Measurements from ENCODE around the gene SLC38A8.

Gene SLC38A8

DNA sequence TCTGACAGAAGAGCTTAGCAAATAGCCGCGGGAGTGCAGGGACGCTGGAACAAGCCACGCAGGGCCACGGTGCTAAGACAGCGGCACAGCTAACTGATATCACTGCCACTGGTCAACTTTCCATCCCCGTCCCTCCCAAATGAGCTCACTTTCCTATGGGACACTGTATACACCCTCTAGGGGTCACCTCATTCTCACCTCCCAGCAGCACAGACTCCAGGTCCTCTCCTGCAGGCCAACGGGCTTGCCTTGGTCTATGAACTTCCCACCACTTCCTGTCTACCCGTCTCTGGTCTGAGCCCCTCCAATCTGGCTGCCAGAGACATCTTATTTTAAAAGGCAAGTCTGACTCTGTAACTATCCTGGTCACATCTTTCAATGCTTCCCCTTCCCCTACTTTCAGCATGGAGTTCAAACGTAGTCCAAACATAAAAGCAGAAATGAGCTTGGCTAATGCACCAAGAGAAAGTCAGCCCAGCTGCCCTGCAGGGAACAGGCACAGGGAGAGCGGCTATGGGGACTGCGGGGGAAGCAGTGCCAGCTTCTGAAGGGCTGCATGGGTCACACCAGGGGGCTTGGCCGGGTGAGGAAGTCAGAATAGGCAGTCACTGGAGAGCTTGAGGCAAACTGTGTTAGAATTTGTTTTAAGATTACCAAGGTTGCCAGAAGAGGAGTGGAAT is 26.3 kb upstream of the SLC38A8 start:
- Histone ChIP-seq H3K9me3 (ENCODE audit: control insufficient read depth in 1 of 2, low read length in 2 of 2) (no peaks in the 10 kb centered on the region), H3K36me3 (ENCODE audit: control insufficient read depth in 1 of 2, insufficient read depth in 2 of 2, low read length in 2 of 2) (peaks cover 62 to 81% of the 10 kb centered on the region in 2 donors), H3K27me3 (ENCODE audit: low read depth, low read length) (no peaks in the 10 kb centered on the region), H3K4me3 (ENCODE audit: low read depth in 1 of 2, low read length in 2 of 2) (no peak overlapping the region), H3K27ac (ENCODE audit: low read length) (no peak overlapping the region), H3K4me1 (ENCODE audit: control insufficient read depth in 1 of 2, insufficient read depth in 2 of 2, low read length in 2 of 2) (no peaks in the 10 kb centered on the region)

DNA sequence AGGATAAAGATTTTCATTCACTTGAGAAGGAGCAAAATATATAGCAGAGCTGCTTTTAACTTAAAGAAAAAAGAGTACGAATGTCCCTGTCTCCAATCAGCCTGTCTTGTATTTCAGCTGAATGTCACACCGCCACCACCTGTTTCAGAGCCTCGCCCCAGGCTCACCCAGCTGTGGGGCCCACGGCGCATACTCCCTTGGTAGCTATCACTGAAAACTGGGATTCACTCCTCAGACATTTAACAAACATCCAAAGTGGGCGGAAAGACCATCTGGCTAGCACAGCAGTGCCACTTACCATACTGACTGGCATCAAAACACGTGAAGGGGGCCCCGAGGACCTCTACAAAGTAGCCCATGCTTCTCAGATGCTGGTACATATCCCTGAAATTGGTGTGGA is 25.4 kb upstream of the SLC38A8 start:
- Histone ChIP-seq H3K27me3 (ENCODE audit: low read depth, low read length) (no peaks in the 10 kb centered on the region), H3K27ac (ENCODE audit: low read length) (no peak overlapping the region), H3K4me3 (ENCODE audit: low read depth in 1 of 2, low read length in 2 of 2) (no peak overlapping the region), H3K4me1 (ENCODE audit: control insufficient read depth in 1 of 2, insufficient read depth in 2 of 2, low read length in 2 of 2) (no peaks in the 10 kb centered on the region), H3K9me3 (ENCODE audit: control insufficient read depth in 1 of 2, low read length in 2 of 2) (no peaks in the 10 kb centered on the region), H3K36me3 (ENCODE audit: control insufficient read depth in 1 of 2, insufficient read depth in 2 of 2, low read length in 2 of 2) (peaks cover 69 to 84% of the 10 kb centered on the region in 2 donors)

DNA sequence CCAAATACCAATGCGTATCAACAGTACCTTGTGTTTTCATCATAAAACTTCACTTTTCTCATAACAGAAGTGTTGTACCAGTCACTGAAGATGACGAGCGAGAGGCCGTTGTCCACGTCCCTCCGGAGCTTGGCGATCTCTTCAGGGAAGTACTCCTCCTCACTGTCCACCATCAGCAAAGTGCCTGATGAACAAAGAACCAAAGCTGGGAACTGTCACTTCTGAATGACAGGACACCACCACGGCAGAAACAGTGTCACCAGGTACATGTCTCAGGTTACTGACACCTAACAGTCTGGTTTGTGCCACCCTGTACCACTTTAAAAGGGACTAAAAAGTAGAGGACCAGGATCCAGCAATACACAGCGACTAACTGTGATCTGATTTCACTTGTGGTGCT is 25.0 kb upstream of the SLC38A8 start:
- H3K9me3 ChIP-seq (ENCODE audit: control insufficient read depth in 1 of 2, low read length in 2 of 2), result no peaks in the 10 kb centered on the region
- H3K4me3 ChIP-seq (ENCODE audit: low read depth in 1 of 2, low read length in 2 of 2), result no peak overlapping the region
- H3K27ac ChIP-seq (ENCODE audit: low read length), result no peak overlapping the region
- no peaks in the 10 kb centered on the region for H3K4me1 ChIP-seq (ENCODE audit: control insufficient read depth in 1 of 2, insufficient read depth in 2 of 2, low read length in 2 of 2)
- H3K27me3 ChIP-seq (ENCODE audit: low read depth, low read length), result no peaks in the 10 kb centered on the region
- peaks cover 70 to 87% of the 10 kb centered on the region in 2 donors for H3K36me3 ChIP-seq (ENCODE audit: control insufficient read depth in 1 of 2, insufficient read depth in 2 of 2, low read length in 2 of 2)

- Histone ChIP-seq H3K4me3 (ENCODE audit: low read depth in 1 of 2, low read length in 2 of 2) (no peak overlapping the region), H3K4me1 (ENCODE audit: control insufficient read depth in 1 of 2, insufficient read depth in 2 of 2, low read length in 2 of 2) (no peaks in the 10 kb centered on the region), H3K9me3 (ENCODE audit: control insufficient read depth in 1 of 2, low read length in 2 of 2) (no peaks in the 10 kb centered on the region), H3K36me3 (ENCODE audit: control insufficient read depth in 1 of 2, insufficient read depth in 2 of 2, low read length in 2 of 2) (peaks cover 73 to 87% of the 10 kb centered on the region in 2 donors), H3K27me3 (ENCODE audit: low read depth, low read length) (no peaks in the 10 kb centered on the region), H3K27ac (ENCODE audit: low read length) (no peak overlapping the region)
Observed at GRCh38 chr16:84065536-84066132, 23.0 kb upstream of the SLC38A8 start.

DNA sequence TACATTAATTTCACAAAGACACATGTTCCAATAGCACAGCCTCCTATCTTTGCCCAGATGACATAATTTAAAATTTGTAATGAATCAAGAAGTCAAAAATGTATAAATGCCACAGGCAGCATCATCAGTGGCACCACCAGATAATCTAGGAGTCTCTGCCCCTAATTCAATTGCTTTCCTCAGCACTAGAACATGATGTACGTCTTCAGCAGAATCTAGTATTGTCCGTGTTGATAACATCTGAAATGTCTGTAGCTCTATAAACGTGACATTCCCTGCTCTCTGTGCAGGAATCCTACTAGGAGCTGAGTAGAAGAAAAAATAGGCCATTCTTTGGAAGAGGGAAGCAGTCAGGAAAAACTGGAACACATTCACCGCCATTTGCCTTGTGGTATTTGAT is 21.4 kb upstream of the SLC38A8 start:
- H3K9me3 ChIP-seq (ENCODE audit: control insufficient read depth in 1 of 2, low read length in 2 of 2), result no peaks in the 10 kb centered on the region
- H3K4me3 ChIP-seq (ENCODE audit: low read depth in 1 of 2, low read length in 2 of 2), result no peak overlapping the region
- peaks cover 70 to 87% of the 10 kb centered on the region in 2 donors for H3K36me3 ChIP-seq (ENCODE audit: control insufficient read depth in 1 of 2, insufficient read depth in 2 of 2, low read length in 2 of 2)
- H3K27me3 ChIP-seq (ENCODE audit: low read depth, low read length), result no peaks in the 10 kb centered on the region
- no peaks in the 10 kb centered on the region for H3K4me1 ChIP-seq (ENCODE audit: control insufficient read depth in 1 of 2, insufficient read depth in 2 of 2, low read length in 2 of 2)
- no peak overlapping the region for H3K27ac ChIP-seq (ENCODE audit: low read length)

DNA sequence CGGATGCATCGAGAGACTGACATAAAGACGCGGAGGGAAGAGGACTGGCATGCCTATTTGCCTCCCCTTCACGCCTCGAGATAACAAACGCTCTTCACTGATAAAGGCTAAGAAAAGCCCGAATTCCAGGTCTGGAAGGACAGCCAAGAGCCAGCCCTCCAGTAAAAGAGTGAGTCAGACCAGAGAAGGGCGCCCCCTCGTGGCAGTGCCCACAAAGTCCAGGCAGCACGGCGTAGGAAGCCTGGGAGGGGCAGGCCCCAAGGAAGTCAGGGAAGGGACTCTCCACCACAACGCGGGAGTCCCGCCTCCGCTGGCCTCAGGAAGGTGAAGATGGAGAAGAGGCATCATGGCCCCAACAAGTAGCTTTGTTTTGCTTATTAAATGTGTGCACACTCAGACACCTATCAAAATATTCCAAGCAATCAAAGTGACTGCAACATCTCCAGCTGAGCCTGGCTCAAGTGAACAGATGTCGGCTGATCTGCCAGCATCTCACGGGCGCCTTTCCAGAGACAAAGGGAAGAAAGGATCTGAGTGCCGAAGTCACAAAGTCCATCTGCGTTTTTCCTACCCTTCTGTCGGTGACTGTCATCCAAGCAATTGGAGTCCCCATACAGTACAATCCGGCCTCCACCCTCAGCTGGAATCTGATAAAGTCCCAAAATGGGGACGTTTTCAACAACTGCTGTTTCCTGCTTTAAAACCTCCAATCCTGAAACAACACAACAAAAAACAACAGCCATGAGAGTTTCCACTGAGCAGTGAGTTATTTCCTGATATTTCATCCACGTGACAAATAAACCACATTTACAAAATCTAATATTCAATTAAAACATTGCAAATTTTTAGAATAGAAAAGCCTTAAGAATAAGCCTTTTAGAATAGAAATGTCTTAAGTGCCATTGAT is 20.4 kb upstream of the SLC38A8 start:
- Histone ChIP-seq H3K4me3 (ENCODE audit: low read depth in 1 of 2, low read length in 2 of 2) (no peak overlapping the region), H3K27me3 (ENCODE audit: low read depth, low read length) (no peaks in the 10 kb centered on the region), H3K27ac (ENCODE audit: low read length) (no peak overlapping the region), H3K4me1 (ENCODE audit: control insufficient read depth in 1 of 2, insufficient read depth in 2 of 2, low read length in 2 of 2) (no peaks in the 10 kb centered on the region), H3K36me3 (ENCODE audit: control insufficient read depth in 1 of 2, insufficient read depth in 2 of 2, low read length in 2 of 2) (peaks cover 68 to 87% of the 10 kb centered on the region in 2 donors), H3K9me3 (ENCODE audit: control insufficient read depth in 1 of 2, low read length in 2 of 2) (no peaks in the 10 kb centered on the region)

DNA sequence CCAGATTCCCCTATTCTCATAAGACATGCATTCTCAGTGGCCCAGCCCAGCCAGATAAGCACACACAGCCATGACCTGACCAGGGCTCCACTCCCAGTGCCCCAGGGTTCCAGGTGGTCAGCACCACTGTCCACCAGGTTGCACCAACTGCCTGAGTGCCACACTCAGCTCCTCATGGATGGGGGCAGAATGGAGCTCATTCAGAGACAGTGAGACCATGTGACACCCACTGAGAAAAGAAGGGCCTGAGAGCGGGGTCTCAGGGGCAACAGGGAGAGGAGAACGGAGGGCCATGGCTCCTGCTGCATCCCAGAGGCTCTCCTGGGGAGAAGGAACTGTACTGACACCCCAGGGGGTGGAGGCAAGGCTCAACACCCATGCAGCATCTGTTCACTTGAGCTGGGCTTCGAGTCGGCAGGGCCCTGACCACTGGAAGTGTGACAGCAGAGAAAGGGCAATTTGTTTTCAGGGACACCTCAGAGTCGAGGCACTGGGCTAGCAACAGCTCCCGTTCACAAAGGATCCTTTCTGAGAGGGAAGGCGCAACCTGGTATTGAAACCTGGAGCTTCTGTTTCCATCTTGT is 18.7 kb upstream of the SLC38A8 start:
- Histone ChIP-seq H3K4me1 (ENCODE audit: control insufficient read depth in 1 of 2, insufficient read depth in 2 of 2, low read length in 2 of 2) (no peaks in the 10 kb centered on the region), H3K27me3 (ENCODE audit: low read depth, low read length) (no peaks in the 10 kb centered on the region), H3K27ac (ENCODE audit: low read length) (no peak overlapping the region), H3K9me3 (ENCODE audit: control insufficient read depth in 1 of 2, low read length in 2 of 2) (no peaks in the 10 kb centered on the region), H3K36me3 (ENCODE audit: control insufficient read depth in 1 of 2, insufficient read depth in 2 of 2, low read length in 2 of 2) (peaks cover 67 to 90% of the 10 kb centered on the region in 2 donors), H3K4me3 (ENCODE audit: low read depth in 1 of 2, low read length in 2 of 2) (no peak overlapping the region)

GRCh38 chr16:84059946-84060901 is 17.6 kb upstream of the SLC38A8 start:
- no peak overlapping the region for H3K4me3 ChIP-seq (ENCODE audit: low read depth in 1 of 2, low read length in 2 of 2)
- peaks cover 71 to 86% of the 10 kb centered on the region in 2 donors for H3K36me3 ChIP-seq (ENCODE audit: control insufficient read depth in 1 of 2, insufficient read depth in 2 of 2, low read length in 2 of 2)
- no peak overlapping the region for H3K27ac ChIP-seq (ENCODE audit: low read length)
- H3K9me3 ChIP-seq (ENCODE audit: control insufficient read depth in 1 of 2, low read length in 2 of 2), result no peaks in the 10 kb centered on the region
- peaks cover 0 to 8% of the 10 kb centered on the region in 2 donors for H3K4me1 ChIP-seq (ENCODE audit: control insufficient read depth in 1 of 2, insufficient read depth in 2 of 2, low read length in 2 of 2)
- no peaks in the 10 kb centered on the region for H3K27me3 ChIP-seq (ENCODE audit: low read depth, low read length)

DNA sequence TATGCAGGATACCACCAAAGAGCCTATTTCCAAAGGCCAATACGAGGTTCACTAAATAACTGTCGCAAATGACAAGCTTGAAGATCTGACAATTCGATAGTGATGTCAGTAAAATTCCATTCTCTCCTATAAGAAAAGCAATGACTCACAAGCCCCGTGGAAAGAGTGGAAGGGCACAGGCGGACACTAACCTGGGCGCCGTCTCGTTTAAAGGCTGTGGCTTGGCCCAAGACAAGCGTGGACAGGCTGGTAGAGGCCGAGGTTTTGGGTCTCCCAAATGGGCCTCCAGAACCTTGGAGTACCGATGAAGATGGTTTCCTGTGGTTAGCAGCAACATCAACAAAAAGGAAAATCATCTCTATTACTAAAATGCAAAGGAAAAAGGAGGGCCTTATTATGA is 16.5 kb upstream of the SLC38A8 start:
- Histone ChIP-seq H3K4me3 (ENCODE audit: low read depth in 1 of 2, low read length in 2 of 2) (no peak overlapping the region), H3K27ac (ENCODE audit: low read length) (no peak overlapping the region), H3K27me3 (ENCODE audit: low read depth, low read length) (no peaks in the 10 kb centered on the region), H3K4me1 (ENCODE audit: control insufficient read depth in 1 of 2, insufficient read depth in 2 of 2, low read length in 2 of 2) (peaks cover 0 to 16% of the 10 kb centered on the region in 2 donors), H3K36me3 (ENCODE audit: control insufficient read depth in 1 of 2, insufficient read depth in 2 of 2, low read length in 2 of 2) (peaks cover 74 to 84% of the 10 kb centered on the region in 2 donors), H3K9me3 (ENCODE audit: control insufficient read depth in 1 of 2, low read length in 2 of 2) (no peaks in the 10 kb centered on the region)

- Histone ChIP-seq H3K36me3 (ENCODE audit: control insufficient read depth in 1 of 2, insufficient read depth in 2 of 2, low read length in 2 of 2) (peaks cover 69 to 84% of the 10 kb centered on the region in 2 donors), H3K4me3 (ENCODE audit: low read depth in 1 of 2, low read length in 2 of 2) (no peak overlapping the region), H3K27ac (ENCODE audit: low read length) (no peak overlapping the region), H3K9me3 (ENCODE audit: control insufficient read depth in 1 of 2, low read length in 2 of 2) (no peaks in the 10 kb centered on the region), H3K4me1 (ENCODE audit: control insufficient read depth in 1 of 2, insufficient read depth in 2 of 2, low read length in 2 of 2) (peaks cover 0 to 16% of the 10 kb centered on the region in 2 donors), H3K27me3 (ENCODE audit: low read depth, low read length) (no peaks in the 10 kb centered on the region)
Observed at GRCh38 chr16:84058664-84059063, 16.1 kb upstream of the SLC38A8 start.
